CD14-positive monocyte (primary cell): ENCODE measurements around the gene NIP7. TPM values are rescaled to one million over a fixed set of nuclear protein-coding genes. Genes with fewer than 3 reads are reported as not detected.

Experiments used
- DNase-seq, 3 donors: peaks; one replicate each; pipeline ENCODE4 v3.0.0-alpha.2; 2011 to 2022
- H2AFZ ChIP-seq: 2 replicates; pipeline ENCODE4 v1.6.0; 2012; ENCODE audit warnings: mild to moderate bottlenecking, low read depth, low read length, inconsistent platforms; ENCODE audit not compliant: insufficient read depth, poor library complexity, severe bottlenecking
- H3K27ac ChIP-seq, 2 donors: 1 replicate in 1 of 2; 2 replicates in 1 of 2; pipeline ENCODE4 v1.5.1; 2012 to 2013; ENCODE audit warnings: low read length in 2 of 2, control low read depth in 1 of 2, inconsistent platforms in 1 of 2, low read depth in 1 of 2, mild to moderate bottlenecking in 1 of 2
- H3K27me3 ChIP-seq, 2 donors: one replicate each; pipeline versions ENCODE4 v1.6.0 to v1.6.1; 2011 to 2013; ENCODE audit warnings: low read length in 2 of 2; ENCODE audit not compliant: control insufficient read depth in 2 of 2, insufficient read depth in 2 of 2
- H3K36me3 ChIP-seq, 2 donors: replicated peaks in 1 of 2; 1 replicate in 1 of 2; 2 replicates in 1 of 2; pipeline versions ENCODE4 v1.5.1 to v1.6.1; 2012 to 2013; ENCODE audit warnings: low read length in 2 of 2, control low read depth in 1 of 2, inconsistent platforms in 1 of 2, mild to moderate bottlenecking in 1 of 2; ENCODE audit not compliant: insufficient read depth in 2 of 2, control insufficient read depth in 1 of 2
- H3K4me1 ChIP-seq, 2 donors: 1 replicate in 1 of 2; 2 replicates in 1 of 2; pipeline versions ENCODE4 v1.5.1 to v1.6.1; 2012 to 2013; ENCODE audit warnings: low read length in 2 of 2, control low read depth in 1 of 2, inconsistent platforms in 1 of 2, mild to moderate bottlenecking in 1 of 2, moderate library complexity in 1 of 2; ENCODE audit not compliant: insufficient read depth in 2 of 2, control insufficient read depth in 1 of 2
- H3K4me2 ChIP-seq: replicated peaks from 2 replicates; pipeline ENCODE3; 2012; ENCODE audit warnings: low read length, moderate library complexity, mild to moderate bottlenecking; ENCODE audit not compliant: poor library complexity, severe bottlenecking; ENCODE audit errors: extremely low read depth
- H3K4me3 ChIP-seq, 3 experiments: fragments of 200-600 bp in 1 of 3; sonication (generic) in 1 of 3; replicated peaks in 1 of 3; 1 replicate in 2 of 3; 2 replicates in 1 of 3; pipeline ENCODE4 v1.5.1; 2011 to 2013; ENCODE audit warnings: low read length in 3 of 3, mild to moderate bottlenecking in 3 of 3, control low read depth in 2 of 3, low read depth in 2 of 3, inconsistent platforms in 1 of 3, moderate library complexity in 1 of 3
- H3K79me2 ChIP-seq: 2 replicates; pipeline ENCODE4 v1.6.0; 2012; ENCODE audit warnings: mild to moderate bottlenecking, control low read depth, inconsistent platforms, low read length, moderate library complexity; ENCODE audit not compliant: insufficient read depth
- H3K9ac ChIP-seq: 2 replicates; pipeline ENCODE4 v1.6.0; 2017; ENCODE audit warnings: low read length, mild to moderate bottlenecking; ENCODE audit not compliant: insufficient read depth, poor library complexity, severe bottlenecking
- H3K9me3 ChIP-seq, 2 donors: replicated peaks in 1 of 2; 1 replicate in 1 of 2; 2 replicates in 1 of 2; pipeline versions ENCODE4 v1.5.1 to v1.6.1; 2012 to 2013; ENCODE audit warnings: low read length in 2 of 2, control low read depth in 1 of 2; ENCODE audit not compliant: control insufficient read depth in 1 of 2, insufficient read depth in 1 of 2
- H4K20me1 ChIP-seq: 2 replicates; pipeline ENCODE4 v1.6.0; 2012; ENCODE audit warnings: mild to moderate bottlenecking, low read length, control low read depth, moderate library complexity; ENCODE audit not compliant: insufficient read depth
- H3K27ac Mint-ChIP-seq, 7 donors: one replicate each; pipeline ENCODE4 v1.8.0; 2020; ENCODE audit warnings: mild to moderate bottlenecking in 7 of 7, mixed read lengths in 7 of 7, moderate library complexity in 6 of 7, inconsistent platforms in 2 of 7
- H3K27me3 Mint-ChIP-seq, 3 donors: one replicate each; pipeline ENCODE4 v1.8.0; 2021 to 2022; ENCODE audit warnings: low read depth in 3 of 3, mild to moderate bottlenecking in 3 of 3, mixed read lengths in 3 of 3, moderate library complexity in 3 of 3, inconsistent platforms in 1 of 3
- H3K36me3 Mint-ChIP-seq, 2 donors: one replicate each; pipeline ENCODE4 v1.8.0; 2020; ENCODE audit warnings: mixed read lengths in 2 of 2, inconsistent platforms in 1 of 2, mild to moderate bottlenecking in 1 of 2
- H3K4me1 Mint-ChIP-seq: one replicate; pipeline ENCODE4 v1.8.0; 2020; ENCODE audit warnings: mild to moderate bottlenecking, mixed read lengths
- H3K4me3 Mint-ChIP-seq, 2 donors: one replicate each; pipeline ENCODE4 v1.8.0; 2020; ENCODE audit warnings: mild to moderate bottlenecking in 2 of 2, mixed read lengths in 2 of 2, moderate library complexity in 1 of 2
- H3K9me3 Mint-ChIP-seq, 7 donors: one replicate each; pipeline ENCODE4 v1.8.0; 2020 to 2022; ENCODE audit warnings: mixed read lengths in 7 of 7, mild to moderate bottlenecking in 6 of 7, moderate library complexity in 6 of 7, inconsistent platforms in 2 of 7
- WGBS: methylation state at CpG from one replicate; pipeline ENCODE4 v1.1.5; 2013; ENCODE audit warnings: missing lambda C conversion rate; ENCODE audit not compliant: insufficient coverage; 5-methylcytosine and 5-hydroxymethylcytosine counted together
- intact Hi-C, 2 donors: fragments of 100-400 bp; cut with micrococcal nuclease; formaldehyde crosslinking; loops; one replicate each; pipeline versions ENCODE4 v1.15.0 to v1.15.1; 2023
- polyA plus RNA-seq, 3 donors: library from polyadenylated mRNA; depleted of rRNA in 1 of 3; unstranded in 2 of 3; stranded (reverse) in 1 of 3; fragments of 300-500 nt in 2 of 3; fragments of >200 nt in 1 of 3; fragmentation: Illumina TruSeq in 2 of 3; gene quantifications; 1 replicate in 2 of 3; 2 replicates in 1 of 3; pipeline ENCODE4 v1.2.3, GENCODE V29; 2012 to 2021
- TF ChIP-seq, protein P1 (sequence below): fragments of 200-600 bp; IDR thresholded peaks from one replicate; pipeline ENCODE4 v1.8.0; 2022; ENCODE audit warnings: antibody characterized with exemption, mild to moderate bottlenecking

The NIP7 gene
- polyA plus RNA-seq, 3 donors, result 3.0 to 16.4 (median 14.2) TPM

DNA sequence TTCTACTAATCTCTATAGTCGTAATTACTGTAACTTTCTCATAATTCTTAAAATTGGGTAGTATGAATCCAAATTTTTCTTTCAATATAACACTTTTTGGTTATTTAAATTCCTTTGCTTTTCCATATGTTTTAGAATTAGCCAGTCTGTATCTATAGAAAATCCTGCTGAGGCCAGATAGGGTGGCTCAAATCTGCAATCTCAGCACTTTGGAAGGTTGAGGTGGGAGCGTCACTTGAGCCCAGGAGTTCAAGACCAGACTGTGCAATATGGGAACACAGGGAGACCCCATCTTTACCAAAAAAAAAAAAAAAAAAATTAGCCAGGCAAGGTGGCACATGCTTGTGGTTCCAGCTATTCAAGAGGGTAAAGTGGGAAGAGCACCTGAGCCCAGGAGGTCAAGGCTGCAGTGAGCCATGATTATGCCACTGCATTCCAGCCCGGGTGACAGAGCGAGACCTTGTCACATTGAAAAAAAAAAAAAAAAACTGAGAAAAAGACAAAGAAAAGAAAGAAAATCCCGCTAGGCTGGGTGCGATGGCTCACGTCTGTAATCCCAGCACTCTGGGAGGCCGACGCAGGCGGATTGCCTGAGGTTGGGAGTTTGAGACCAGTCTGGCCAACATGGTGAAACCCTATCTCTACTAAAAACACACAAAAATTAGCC lies 37.0 kb downstream of the NIP7 start:
- Mint-ChIP-seq H3K4me1 (peaks cover 4% of the 10 kb centered on the region), H3K9me3 (no peaks in the 10 kb centered on the region), H3K4me3 (no peak overlapping the region), H3K27ac (no peak overlapping the region), H3K36me3 (peaks cover 55 to 67% of the 10 kb centered on the region in 2 donors), H3K27me3 (peaks cover 0 to 1% (median 0%) of the 10 kb centered on the region in 3 donors)
- Histone ChIP-seq H3K79me2 (peaks cover 16% of the 10 kb centered on the region), H3K36me3 (peaks cover 36 to 91% of the 10 kb centered on the region in 2 donors), H3K9ac (no peak overlapping the region), H2AFZ (no peak overlapping the region), H3K4me3 (no peak overlapping the region), H3K27ac (no peak overlapping the region), H3K9me3 (no peaks in the 10 kb centered on the region), H3K4me2 (no peak overlapping the region), H4K20me1 (peaks cover 33% of the 10 kb centered on the region), H3K27me3 (no peaks in the 10 kb centered on the region), H3K4me1 (peaks cover 3 to 8% of the 10 kb centered on the region in 2 donors)
- TF ChIP-seq, protein P1, sequence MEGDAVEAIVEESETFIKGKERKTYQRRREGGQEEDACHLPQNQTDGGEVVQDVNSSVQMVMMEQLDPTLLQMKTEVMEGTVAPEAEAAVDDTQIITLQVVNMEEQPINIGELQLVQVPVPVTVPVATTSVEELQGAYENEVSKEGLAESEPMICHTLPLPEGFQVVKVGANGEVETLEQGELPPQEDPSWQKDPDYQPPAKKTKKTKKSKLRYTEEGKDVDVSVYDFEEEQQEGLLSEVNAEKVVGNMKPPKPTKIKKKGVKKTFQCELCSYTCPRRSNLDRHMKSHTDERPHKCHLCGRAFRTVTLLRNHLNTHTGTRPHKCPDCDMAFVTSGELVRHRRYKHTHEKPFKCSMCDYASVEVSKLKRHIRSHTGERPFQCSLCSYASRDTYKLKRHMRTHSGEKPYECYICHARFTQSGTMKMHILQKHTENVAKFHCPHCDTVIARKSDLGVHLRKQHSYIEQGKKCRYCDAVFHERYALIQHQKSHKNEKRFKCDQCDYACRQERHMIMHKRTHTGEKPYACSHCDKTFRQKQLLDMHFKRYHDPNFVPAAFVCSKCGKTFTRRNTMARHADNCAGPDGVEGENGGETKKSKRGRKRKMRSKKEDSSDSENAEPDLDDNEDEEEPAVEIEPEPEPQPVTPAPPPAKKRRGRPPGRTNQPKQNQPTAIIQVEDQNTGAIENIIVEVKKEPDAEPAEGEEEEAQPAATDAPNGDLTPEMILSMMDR, result no peak
- DNase-seq, result no peak
- no CpG with 5 or more reads among the region's 10 CpGs for WGBS
- intact Hi-C loops, result no loop called here

DNA sequence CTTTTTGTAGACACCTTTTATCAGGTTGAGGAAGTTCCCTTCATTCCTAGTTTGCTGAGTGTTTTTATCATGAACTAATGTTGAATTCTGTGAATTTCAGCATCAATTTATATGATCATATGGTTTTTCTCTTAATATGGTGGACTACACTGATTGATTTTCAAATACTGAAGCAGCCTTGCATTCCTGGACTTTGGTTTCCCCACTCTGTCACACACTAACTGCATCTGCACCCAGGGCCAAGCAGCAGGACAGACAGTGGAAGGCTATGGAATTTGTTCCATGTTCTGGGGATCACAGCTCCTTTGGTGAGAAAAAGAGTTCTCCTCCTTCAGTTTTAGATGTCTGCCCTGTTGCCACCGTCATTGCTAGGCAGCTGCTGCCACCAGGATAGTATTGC lies 38.5 kb downstream of the NIP7 start:
- intact Hi-C loops, result no loop called here
- no peak overlapping the region for H3K9ac ChIP-seq
- H3K36me3 ChIP-seq, result peaks cover 35 to 91% of the 10 kb centered on the region in 2 donors
- peaks cover 4 to 11% of the 10 kb centered on the region in 2 donors for H3K4me1 ChIP-seq
- WGBS, result 100% methylated on average over 1 of the region's 1 CpG
- H3K9me3 Mint-ChIP-seq, result no peaks in the 10 kb centered on the region
- peaks cover 29% of the 10 kb centered on the region for H4K20me1 ChIP-seq
- H3K4me2 ChIP-seq, result no peak overlapping the region
- H3K4me1 Mint-ChIP-seq, result peaks cover 9% of the 10 kb centered on the region
- peaks cover 31% of the 10 kb centered on the region for H3K79me2 ChIP-seq
- peak overlapping the region in 1 of 7 donors; percentile 79 for H3K27ac Mint-ChIP-seq
- H3K4me3 Mint-ChIP-seq, result no peak overlapping the region
- H3K36me3 Mint-ChIP-seq, result peaks cover 52 to 65% of the 10 kb centered on the region in 2 donors
- H3K27me3 Mint-ChIP-seq, result no peaks in the 10 kb centered on the region
- H3K27me3 ChIP-seq, result no peaks in the 10 kb centered on the region
- TF ChIP-seq, protein P1, result no peak
- DNase-seq, result no peak
- no peaks in the 10 kb centered on the region for H3K9me3 ChIP-seq
- no peak overlapping the region for H2AFZ ChIP-seq
- no peak overlapping the region for H3K27ac ChIP-seq
- H3K4me3 ChIP-seq, result no peak overlapping the region
